Smooth muscle cell of the umbilical artery (primary cell): ENCODE results near the gene PPIL3. TPM values are rescaled to one million over a fixed set of nuclear protein-coding genes. Genes with fewer than 3 reads are reported as not detected.

Experiments
- total RNA-seq: library from RNA; depleted of rRNA; stranded (reverse); fragments of >200 nt; gene quantifications from 2 replicates; pipeline ENCODE4 v1.2.3, GENCODE V29; 2014

Gene PPIL3
- 50.9 and 65.3 TPM in 2 replicates for total RNA-seq

DNA sequence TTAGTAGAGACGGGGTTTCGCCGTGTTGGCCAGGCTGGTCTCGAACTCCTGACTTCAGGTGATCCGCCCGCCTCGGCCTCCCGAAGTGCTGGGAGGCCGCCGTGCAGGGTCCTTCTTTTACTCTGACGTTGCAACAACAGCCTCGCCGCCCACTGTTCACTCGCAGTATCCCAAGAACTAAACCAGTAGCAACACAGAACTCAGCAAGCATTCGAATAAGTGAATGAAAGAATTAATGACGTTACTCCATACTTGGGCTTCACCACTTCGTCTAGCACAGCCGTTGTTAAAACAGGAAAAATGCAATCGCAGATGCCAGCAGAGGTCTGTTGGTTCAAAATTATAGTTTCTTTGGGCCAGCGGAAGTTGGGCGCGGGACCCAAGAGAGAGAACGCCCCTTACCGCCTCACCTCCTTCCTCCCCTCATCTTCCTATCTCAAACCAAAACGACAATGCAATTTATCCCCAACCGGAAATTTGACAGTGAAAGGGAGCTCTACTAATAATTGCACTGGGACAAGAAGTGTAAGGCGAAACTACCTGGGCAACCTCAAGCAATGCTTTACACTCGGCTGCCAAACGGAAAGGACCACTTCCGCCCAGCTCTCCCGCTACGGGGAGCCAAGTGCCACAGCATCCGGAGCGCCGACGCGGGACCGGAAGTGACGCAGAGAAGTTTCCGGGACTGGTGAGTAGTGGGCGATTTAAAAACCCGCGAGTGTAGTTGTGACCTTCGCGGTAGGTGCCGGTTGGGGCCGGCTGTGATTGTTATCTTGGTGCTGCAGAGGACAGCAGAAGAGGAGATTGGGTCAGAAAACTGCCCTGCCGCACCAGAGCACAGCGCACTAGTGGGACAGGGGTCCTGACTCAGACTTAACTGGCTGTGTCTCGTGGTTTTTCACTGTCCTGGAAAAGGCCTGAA lies at the start of gene PPIL3, which contains the start of gene NIF3L1:
Gene PPIL3, minus strand, starts transcription at position 374 of the 922 bp plus-strand sequence. CDS start 1,462 bp downstream, outside the sequence.
Gene NIF3L1, plus strand, starts transcription at position 668 of the 922 bp plus-strand sequence. CDS start 2,573 bp downstream, outside the sequence.

DNA sequence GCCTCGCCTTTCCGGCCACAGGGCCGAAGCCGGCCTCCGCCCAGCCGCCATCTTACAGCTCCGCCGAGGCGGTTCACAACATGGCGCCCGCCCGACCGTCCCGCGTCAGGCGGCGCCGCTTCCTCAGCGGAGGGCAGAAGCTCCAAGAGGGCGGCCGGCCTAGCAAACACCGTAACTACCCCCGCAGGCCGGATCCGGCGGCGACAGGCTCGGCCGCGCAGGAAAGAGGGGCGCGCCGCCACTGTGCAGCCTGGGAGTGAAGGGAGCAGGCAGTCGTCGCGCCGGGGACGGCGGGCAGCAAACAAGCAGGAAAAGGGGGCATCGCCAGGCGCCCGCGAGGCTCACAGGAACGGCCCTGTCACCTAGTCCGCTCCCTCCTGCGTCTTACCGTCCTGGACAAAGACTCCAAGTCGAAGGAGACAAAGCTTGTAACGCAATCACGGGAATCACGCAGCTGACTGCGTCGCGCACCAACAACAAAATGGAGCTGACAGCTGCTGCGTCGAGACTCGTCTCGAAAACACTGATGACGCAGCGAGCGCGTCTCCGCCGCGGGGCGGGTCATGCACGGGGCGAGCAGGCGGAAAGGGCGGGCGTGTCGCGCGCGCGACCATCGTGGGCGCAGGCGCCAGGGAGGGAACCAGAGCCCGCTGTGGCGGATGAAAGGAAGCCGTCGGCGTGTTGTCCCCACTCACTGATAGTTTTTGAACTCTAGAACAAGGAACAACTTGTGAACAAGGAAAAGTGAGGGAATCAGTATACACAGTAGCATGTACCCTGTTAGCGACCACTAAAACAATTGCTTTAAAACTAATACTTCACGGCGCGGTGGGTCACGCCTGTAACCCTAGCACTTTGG lies 24.5 kb downstream of the PPIL3 start, which contains the start of gene CLK1:
Gene CLK1, minus strand, starts transcription at position 483 of the 859 bp plus-strand sequence. CDS start 2,796 bp downstream, outside the sequence.

Other genes starting within 250 kb of the PPIL3 start
- gene BZW1, start 77.2 kb downstream of the PPIL3 start, total RNA-seq: 359 and 573 TPM in 2 replicates
- 64.7 and 74.4 TPM in 2 replicates for gene CLK1, start 24.4 kb downstream of the PPIL3 start, total RNA-seq
- 18.7 and 21.7 TPM in 2 replicates for gene NIF3L1, start 294 bp upstream of the PPIL3 start, total RNA-seq
- 11.6 and 17.0 TPM in 2 replicates for gene ORC2, start 74.6 kb upstream of the PPIL3 start, total RNA-seq
- gene HYCC2, start 182.6 kb upstream of the PPIL3 start, total RNA-seq: 11.6 and 14.7 TPM in 2 replicates
- 50.7 and 81.4 TPM in 2 replicates for gene NDUFB3, start 182.9 kb upstream of the PPIL3 start, total RNA-seq
- 91.2 and 126 TPM in 2 replicates for gene CFLAR, start 227.1 kb upstream of the PPIL3 start, total RNA-seq